ENCODE data around the gene MEOX1. TPM values are rescaled to one million over a fixed set of nuclear protein-coding genes. Genes with fewer than 3 reads are reported as not detected.

Gene MEOX1
- polyA plus RNA-seq, 1 donor = 2.7 TPM

DNA sequence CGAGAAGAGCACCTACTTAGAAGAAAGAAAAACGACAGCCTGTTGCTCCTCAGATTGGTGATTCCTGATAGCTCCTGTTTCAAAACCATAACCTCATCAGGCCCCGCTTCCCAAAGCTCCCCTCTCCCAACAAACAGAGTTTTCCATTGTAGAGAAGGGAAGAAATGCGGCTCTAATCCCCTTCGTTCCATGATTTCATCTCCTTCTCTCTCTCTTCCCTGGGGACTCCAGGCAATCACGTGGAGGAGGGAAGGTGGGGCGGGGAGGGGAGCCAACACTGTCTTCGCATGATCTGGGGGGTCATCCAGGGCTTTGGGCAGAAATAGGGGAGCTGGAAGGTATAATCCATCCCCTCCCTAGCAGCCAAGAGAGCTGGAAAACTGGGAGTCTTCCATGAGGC is 43.4 kb downstream of the MEOX1 start:
- no peaks in the 10 kb centered on the region for H3K27me3 ChIP-seq (ENCODE audit: control insufficient read depth, insufficient read depth, low read length)
- no peaks in the 10 kb centered on the region for H3K36me3 ChIP-seq (ENCODE audit: control insufficient read depth, insufficient read depth, low read length)
- no peaks in the 10 kb centered on the region for H3K9me3 ChIP-seq (ENCODE audit: control insufficient read depth, low read depth, low read length)
- H3K4me1 ChIP-seq (ENCODE audit: control insufficient read depth, insufficient read depth, low read length) = peaks cover 14% of the 10 kb centered on the region
- DNase-seq = no peak
- H3K27ac ChIP-seq (ENCODE audit: low read length) = no peak overlapping the region
- H3K4me3 ChIP-seq (ENCODE audit: low read length) = no peak overlapping the region
- WGBS (ENCODE audit: insufficient coverage, low lambda C conversion rate) = no CpG with 5 or more reads among the region's 8 CpGs

DNA sequence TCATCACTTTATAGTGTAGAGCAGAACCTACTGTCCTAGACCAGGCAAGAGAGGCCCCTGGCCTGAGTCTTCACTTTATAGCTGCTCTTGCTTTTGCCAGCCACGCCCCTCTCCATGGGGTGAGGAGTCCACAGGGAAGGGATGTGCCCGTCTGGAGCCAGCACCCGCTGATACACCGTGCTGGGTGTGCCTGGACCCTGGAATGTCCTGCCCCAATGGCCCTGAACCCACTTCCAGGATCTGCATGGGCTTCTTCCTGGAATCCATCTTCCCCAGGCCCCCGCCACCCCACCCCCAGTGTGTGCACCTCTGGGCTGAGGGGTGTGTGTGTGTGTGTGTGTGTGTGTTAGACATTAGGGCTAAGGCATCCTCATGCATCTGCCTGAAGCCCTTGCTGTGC is 44.9 kb downstream of the MEOX1 start:
- H3K36me3 ChIP-seq (ENCODE audit: control insufficient read depth, insufficient read depth, low read length) = no peaks in the 10 kb centered on the region
- H3K27ac ChIP-seq (ENCODE audit: low read length) = no peak overlapping the region
- peak; percentile 82 to 90 for DNase-seq
- H3K4me3 ChIP-seq (ENCODE audit: low read length) = no peak overlapping the region
- H3K9me3 ChIP-seq (ENCODE audit: control insufficient read depth, low read depth, low read length) = no peaks in the 10 kb centered on the region
- H3K4me1 ChIP-seq (ENCODE audit: control insufficient read depth, insufficient read depth, low read length) = peaks cover 19% of the 10 kb centered on the region
- H3K27me3 ChIP-seq (ENCODE audit: control insufficient read depth, insufficient read depth, low read length) = no peaks in the 10 kb centered on the region
- no CpG with 5 or more reads among the region's 5 CpGs for WGBS (ENCODE audit: insufficient coverage, low lambda C conversion rate)

DNA sequence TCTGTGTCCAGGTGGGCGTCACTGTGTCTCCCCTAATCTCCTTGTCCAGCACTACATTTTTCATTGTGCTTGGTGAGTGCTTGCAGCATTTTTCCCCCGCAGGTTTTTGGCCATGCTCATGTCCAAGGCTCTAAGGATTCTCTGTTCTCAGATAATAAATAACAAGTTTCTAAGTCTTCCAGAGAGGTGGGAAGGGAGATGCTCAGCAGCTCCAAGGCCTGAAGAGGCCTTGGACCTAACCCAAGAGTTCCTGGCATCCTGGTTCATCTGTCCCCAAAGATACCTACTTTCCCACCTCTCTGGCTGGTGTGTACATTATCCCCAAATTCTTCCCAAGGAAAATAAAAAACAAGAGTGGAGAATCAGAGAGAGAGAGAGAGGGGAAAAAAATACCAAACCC is 45.3 kb downstream of the MEOX1 start:
- Histone ChIP-seq H3K4me1 (ENCODE audit: control insufficient read depth, insufficient read depth, low read length) (peaks cover 19% of the 10 kb centered on the region), H3K27ac (ENCODE audit: low read length) (no peak overlapping the region), H3K9me3 (ENCODE audit: control insufficient read depth, low read depth, low read length) (no peaks in the 10 kb centered on the region), H3K4me3 (ENCODE audit: low read length) (no peak overlapping the region), H3K36me3 (ENCODE audit: control insufficient read depth, insufficient read depth, low read length) (no peaks in the 10 kb centered on the region), H3K27me3 (ENCODE audit: control insufficient read depth, insufficient read depth, low read length) (no peaks in the 10 kb centered on the region)
- no peak for DNase-seq
- WGBS (ENCODE audit: insufficient coverage, low lambda C conversion rate) = no CpG with 5 or more reads among the region's 2 CpGs

DNA sequence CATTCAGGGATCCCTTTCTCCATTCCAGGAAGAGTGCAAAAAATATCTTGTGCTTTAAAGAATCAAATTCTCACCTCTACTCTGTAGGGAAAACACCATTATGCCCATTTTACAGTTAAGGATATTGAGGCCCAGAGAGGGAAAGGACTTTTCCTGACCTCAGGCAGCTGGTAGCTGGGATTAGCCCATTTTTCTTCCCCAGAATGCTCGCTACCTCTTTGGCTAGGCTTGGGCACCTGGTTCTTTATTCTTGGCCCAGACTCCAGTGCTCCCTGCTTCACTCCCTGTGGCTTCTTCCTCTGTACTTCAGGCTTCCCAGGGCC is 45.7 kb downstream of the MEOX1 start:
- H3K27me3 ChIP-seq (ENCODE audit: control insufficient read depth, insufficient read depth, low read length) = no peaks in the 10 kb centered on the region
- H3K4me3 ChIP-seq (ENCODE audit: low read length) = no peak overlapping the region
- H3K36me3 ChIP-seq (ENCODE audit: control insufficient read depth, insufficient read depth, low read length) = no peaks in the 10 kb centered on the region
- DNase-seq = no peak
- WGBS (ENCODE audit: insufficient coverage, low lambda C conversion rate) = no CpG with 5 or more reads among the region's 1 CpG
- H3K27ac ChIP-seq (ENCODE audit: low read length) = no peak overlapping the region
- peaks cover 19% of the 10 kb centered on the region for H3K4me1 ChIP-seq (ENCODE audit: control insufficient read depth, insufficient read depth, low read length)
- no peaks in the 10 kb centered on the region for H3K9me3 ChIP-seq (ENCODE audit: control insufficient read depth, low read depth, low read length)

DNA sequence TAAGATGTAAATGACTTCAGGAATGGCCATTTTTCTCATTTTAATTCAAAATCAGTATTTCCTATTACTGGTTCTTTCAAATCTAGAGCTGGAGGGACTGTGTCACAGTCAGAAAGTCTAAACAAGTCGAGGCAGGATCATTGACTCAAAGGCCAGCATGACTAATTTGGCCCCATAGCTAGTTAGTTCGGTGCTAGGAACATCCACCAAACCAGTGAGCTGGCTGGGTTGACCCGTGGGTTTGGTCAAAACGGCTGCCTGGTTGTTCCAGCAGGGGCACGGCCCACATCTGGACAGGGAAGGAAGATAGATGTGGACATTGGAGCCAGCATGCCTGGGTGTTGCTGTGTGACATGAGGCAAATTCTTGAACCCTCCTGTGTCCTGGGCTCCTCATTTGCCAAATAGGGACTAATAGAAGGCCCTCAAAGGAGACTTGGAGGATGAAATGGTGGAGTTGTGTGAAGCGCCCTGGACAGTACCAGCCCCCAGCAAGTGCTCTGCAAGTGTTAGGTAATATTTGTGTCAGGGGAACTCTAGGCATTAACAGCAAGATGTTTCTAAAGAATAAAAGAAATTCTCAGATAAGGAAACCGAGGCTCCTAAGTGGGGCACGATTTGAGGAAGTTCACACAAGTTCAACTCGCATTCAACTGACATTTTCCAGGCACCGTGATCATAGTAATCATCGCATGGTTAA is 46.2 kb downstream of the MEOX1 start:
- Histone ChIP-seq H3K27ac (ENCODE audit: low read length) (no peak overlapping the region), H3K27me3 (ENCODE audit: control insufficient read depth, insufficient read depth, low read length) (no peaks in the 10 kb centered on the region), H3K36me3 (ENCODE audit: control insufficient read depth, insufficient read depth, low read length) (no peaks in the 10 kb centered on the region), H3K4me1 (ENCODE audit: control insufficient read depth, insufficient read depth, low read length) (peaks cover 19% of the 10 kb centered on the region), H3K9me3 (ENCODE audit: control insufficient read depth, low read depth, low read length) (no peaks in the 10 kb centered on the region), H3K4me3 (ENCODE audit: low read length) (no peak overlapping the region)
- 100% methylated on average over 2 of the region's 11 CpGs for WGBS (ENCODE audit: insufficient coverage, low lambda C conversion rate)
- DNase-seq = no peak

DNA sequence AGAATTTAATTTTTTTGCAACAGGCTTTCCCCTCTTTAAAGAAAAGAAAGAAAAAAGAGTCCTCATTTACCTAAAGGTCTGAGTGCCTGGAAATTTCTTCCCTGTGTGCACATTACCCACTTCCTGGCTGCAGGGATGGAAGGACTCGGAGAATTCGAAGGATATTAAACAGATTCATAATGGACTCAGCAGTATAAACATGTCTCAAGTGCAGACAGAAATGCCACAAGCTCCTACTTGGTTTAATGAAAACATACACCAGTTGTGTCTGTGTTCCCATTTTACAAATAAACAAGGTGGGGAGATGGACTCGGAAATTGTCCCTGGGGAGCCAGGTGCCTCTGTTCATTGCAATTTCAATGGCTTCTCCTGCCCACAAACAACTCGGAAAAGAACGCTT is 47.2 kb downstream of the MEOX1 start:
- no peaks in the 10 kb centered on the region for H3K9me3 ChIP-seq (ENCODE audit: control insufficient read depth, low read depth, low read length)
- no peak overlapping the region for H3K27ac ChIP-seq (ENCODE audit: low read length)
- DNase-seq = no peak
- no peaks in the 10 kb centered on the region for H3K36me3 ChIP-seq (ENCODE audit: control insufficient read depth, insufficient read depth, low read length)
- WGBS (ENCODE audit: insufficient coverage, low lambda C conversion rate) = no CpG with 5 or more reads among the region's 5 CpGs
- peaks cover 19% of the 10 kb centered on the region for H3K4me1 ChIP-seq (ENCODE audit: control insufficient read depth, insufficient read depth, low read length)
- no peak overlapping the region for H3K4me3 ChIP-seq (ENCODE audit: low read length)
- no peaks in the 10 kb centered on the region for H3K27me3 ChIP-seq (ENCODE audit: control insufficient read depth, insufficient read depth, low read length)

DNA sequence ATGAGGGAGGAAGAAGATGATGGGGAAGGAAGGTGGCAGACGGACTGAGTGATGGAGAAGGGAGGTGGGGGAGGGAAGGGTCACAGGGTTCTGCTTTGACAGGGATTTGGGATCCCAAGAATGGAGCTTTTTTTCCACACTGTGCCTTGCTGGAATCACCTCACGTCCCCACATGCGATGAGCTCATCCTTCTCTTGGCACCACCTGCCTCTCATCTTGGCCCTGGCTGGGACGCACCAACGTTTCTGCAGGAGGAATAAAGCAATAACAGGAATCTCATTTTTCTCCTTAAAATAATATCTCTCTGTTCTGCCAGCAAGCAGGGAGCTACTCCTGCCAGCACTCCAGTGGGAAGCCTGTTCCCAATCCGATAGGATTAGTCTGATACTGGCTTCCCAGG is 47.8 kb downstream of the MEOX1 start:
- peaks cover 19% of the 10 kb centered on the region for H3K4me1 ChIP-seq (ENCODE audit: control insufficient read depth, insufficient read depth, low read length)
- no peaks in the 10 kb centered on the region for H3K27me3 ChIP-seq (ENCODE audit: control insufficient read depth, insufficient read depth, low read length)
- no peaks in the 10 kb centered on the region for H3K9me3 ChIP-seq (ENCODE audit: control insufficient read depth, low read depth, low read length)
- WGBS (ENCODE audit: insufficient coverage, low lambda C conversion rate) = 60% methylated on average over 1 of the region's 6 CpGs
- H3K36me3 ChIP-seq (ENCODE audit: control insufficient read depth, insufficient read depth, low read length) = no peaks in the 10 kb centered on the region
- H3K27ac ChIP-seq (ENCODE audit: low read length) = no peak overlapping the region
- H3K4me3 ChIP-seq (ENCODE audit: low read length) = no peak overlapping the region
- no peak for DNase-seq

DNA sequence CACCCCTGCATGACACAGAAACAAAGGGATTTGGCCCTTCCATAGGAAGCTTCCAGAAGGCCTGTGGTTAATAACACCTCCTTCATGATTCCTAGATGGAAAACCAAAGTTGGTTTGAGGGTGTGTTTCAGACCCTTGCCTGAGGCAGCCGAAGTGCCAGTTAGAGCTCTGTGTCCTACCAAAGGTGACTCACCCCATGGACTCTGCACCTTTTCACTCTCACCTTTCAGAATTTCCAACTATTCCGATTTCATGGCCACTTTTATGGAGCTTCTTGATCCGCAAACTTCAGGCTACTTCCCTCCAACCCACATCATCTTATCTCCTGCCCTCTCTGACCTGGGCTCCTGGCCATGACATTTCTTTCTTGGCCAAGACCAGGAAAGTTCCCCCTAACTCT is 49.2 kb downstream of the MEOX1 start:
- H3K4me3 ChIP-seq (ENCODE audit: low read length) = no peak overlapping the region
- WGBS (ENCODE audit: insufficient coverage, low lambda C conversion rate) = 14% methylated on average over 2 of the region's 3 CpGs
- no peak overlapping the region for H3K27ac ChIP-seq (ENCODE audit: low read length)
- H3K9me3 ChIP-seq (ENCODE audit: control insufficient read depth, low read depth, low read length) = no peaks in the 10 kb centered on the region
- H3K27me3 ChIP-seq (ENCODE audit: control insufficient read depth, insufficient read depth, low read length) = no peaks in the 10 kb centered on the region
- no peaks in the 10 kb centered on the region for H3K36me3 ChIP-seq (ENCODE audit: control insufficient read depth, insufficient read depth, low read length)
- peaks cover 19% of the 10 kb centered on the region for H3K4me1 ChIP-seq (ENCODE audit: control insufficient read depth, insufficient read depth, low read length)
- DNase-seq = no peak

DNA sequence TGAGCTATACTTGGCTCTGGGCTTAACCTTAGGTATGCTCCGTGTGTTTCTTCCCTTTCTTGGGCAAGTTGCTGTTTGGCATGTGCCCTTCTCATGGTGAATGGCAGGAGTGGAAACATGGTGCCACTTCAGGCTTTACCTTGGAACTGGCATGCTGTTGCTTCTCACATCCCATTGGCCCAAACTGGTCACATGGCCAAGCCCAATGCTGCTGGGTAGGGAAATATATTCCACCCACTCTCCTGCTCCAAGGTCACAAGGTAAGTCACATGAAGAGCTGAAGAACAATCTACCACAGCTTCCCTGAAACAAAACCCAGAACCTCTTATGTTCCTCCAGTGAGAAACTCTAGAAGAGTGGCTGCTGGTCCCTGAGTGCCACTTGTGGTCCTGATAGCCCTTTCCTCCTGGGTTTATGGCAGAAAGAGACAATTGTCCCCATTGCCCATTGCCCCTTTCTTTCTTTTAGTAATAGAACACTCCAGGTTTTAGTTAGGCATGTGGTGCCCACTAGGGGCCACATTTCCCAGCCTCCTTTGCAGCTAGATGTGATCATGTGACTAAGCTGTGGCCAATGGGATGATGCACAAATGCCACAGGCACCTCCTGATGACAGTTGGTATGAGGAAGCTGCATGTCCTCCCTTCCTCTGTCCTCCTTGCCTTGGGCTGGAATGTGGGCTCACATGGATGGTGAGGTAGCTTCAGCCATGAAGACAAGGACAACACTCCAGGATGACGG is 50.3 kb downstream of the MEOX1 start:
- Histone ChIP-seq H3K9me3 (ENCODE audit: control insufficient read depth, low read depth, low read length) (no peaks in the 10 kb centered on the region), H3K4me3 (ENCODE audit: low read length) (no peak overlapping the region), H3K4me1 (ENCODE audit: control insufficient read depth, insufficient read depth, low read length) (peaks cover 11% of the 10 kb centered on the region), H3K27ac (ENCODE audit: low read length) (no peak overlapping the region), H3K36me3 (ENCODE audit: control insufficient read depth, insufficient read depth, low read length) (no peaks in the 10 kb centered on the region), H3K27me3 (ENCODE audit: control insufficient read depth, insufficient read depth, low read length) (no peaks in the 10 kb centered on the region)
- no peak for DNase-seq
- no CpG with 5 or more reads among the region's 2 CpGs for WGBS (ENCODE audit: insufficient coverage, low lambda C conversion rate)

DNA sequence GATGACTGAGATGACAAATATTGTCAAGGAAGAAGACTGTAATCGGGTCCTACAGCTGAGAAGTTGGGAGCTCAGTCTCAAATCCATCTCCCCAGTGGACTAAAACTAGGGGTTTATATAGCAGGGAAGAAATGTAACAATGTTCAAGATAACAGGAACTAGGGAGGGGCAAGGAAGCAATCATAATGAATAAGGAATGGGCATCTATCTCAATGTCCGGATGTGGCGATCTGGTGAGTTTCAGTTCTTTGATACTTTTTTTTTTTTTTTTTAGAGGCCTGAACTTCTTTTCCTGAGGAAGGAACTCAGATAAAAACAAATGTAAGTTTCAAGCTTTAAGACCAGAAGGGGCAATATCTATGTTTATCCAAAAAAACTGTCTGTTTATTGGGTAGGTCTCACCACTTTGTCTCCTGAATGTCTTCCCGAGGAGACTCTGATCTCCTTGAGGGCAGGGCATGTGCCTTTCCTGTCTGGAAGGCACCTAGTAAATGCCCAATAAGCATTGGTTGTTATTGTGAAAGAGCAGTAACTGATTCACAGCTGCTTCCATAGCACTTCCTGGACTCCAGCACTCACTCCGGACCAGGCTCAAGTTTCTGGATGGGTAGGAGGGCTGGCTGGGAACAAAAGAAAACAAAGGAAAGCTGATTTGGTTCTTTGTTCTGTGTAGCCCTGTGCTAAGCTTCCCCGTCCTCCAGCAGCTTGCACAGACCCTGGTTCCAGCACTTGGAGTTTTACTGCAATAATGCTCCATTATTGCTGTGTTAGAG is 51.9 kb downstream of the MEOX1 start:
- H3K4me3 ChIP-seq (ENCODE audit: low read length) = no peak overlapping the region
- DNase-seq = no peak

More for the DNA sequence above, 51.9 kb downstream of the MEOX1 start:
- H3K27me3 ChIP-seq (ENCODE audit: control insufficient read depth, insufficient read depth, low read length) = no peaks in the 10 kb centered on the region
- H3K27ac ChIP-seq (ENCODE audit: low read length) = no peak overlapping the region
- H3K4me1 ChIP-seq (ENCODE audit: control insufficient read depth, insufficient read depth, low read length) = peaks cover 5% of the 10 kb centered on the region
- no peaks in the 10 kb centered on the region for H3K9me3 ChIP-seq (ENCODE audit: control insufficient read depth, low read depth, low read length)
- H3K36me3 ChIP-seq (ENCODE audit: control insufficient read depth, insufficient read depth, low read length) = no peaks in the 10 kb centered on the region
- 86% methylated on average over 1 of the region's 6 CpGs for WGBS (ENCODE audit: insufficient coverage, low lambda C conversion rate)

All from large intestine (tissue), 3 donors.